Uterus (tissue), 2 donors: Measurements from ENCODE around the gene GP5.

ENCODE experiments used
- POLR2A ChIP-seq, 2 donors: fragments of 450-650 bp; IDR thresholded peaks; one replicate each; pipeline ENCODE4 v1.6.1; 2016; ENCODE audit warnings: antibody characterized with exemption in 2 of 2, mild to moderate bottlenecking in 1 of 2, moderate library complexity in 1 of 2
- TF ChIP-seq, protein P1 (sequence below), 4 experiments: fragments of 200-600 bp in 2 of 4; fragments of 450-650 bp in 2 of 4; sonication (generic) in 2 of 4; IDR thresholded peaks; one replicate each; pipeline ENCODE4 v1.5.1; 2016 to 2019; ENCODE audit warnings: antibody characterized with exemption in 4 of 4, mild to moderate bottlenecking in 2 of 4, moderate library complexity in 1 of 4

DNA sequence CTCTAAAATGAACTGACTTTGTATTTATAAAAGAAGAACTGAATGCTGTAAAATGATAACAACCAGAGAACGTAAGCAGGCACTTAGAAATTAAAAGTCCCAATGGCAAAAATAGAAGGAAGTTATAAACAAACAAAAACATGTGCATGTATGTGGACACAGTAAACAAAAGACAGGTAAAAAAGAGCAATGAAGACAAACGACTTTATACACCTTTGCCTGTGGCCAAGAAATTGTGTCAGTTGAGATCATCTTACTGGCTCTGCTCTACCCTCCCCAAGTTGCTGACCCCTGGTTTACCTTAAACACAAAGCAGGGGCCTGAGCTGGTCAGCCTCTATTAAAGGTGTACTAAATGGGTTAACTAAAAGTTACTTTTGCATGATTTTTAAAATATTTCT, 41.7 kb upstream of the GP5 start:
- TF ChIP-seq, protein P1, sequence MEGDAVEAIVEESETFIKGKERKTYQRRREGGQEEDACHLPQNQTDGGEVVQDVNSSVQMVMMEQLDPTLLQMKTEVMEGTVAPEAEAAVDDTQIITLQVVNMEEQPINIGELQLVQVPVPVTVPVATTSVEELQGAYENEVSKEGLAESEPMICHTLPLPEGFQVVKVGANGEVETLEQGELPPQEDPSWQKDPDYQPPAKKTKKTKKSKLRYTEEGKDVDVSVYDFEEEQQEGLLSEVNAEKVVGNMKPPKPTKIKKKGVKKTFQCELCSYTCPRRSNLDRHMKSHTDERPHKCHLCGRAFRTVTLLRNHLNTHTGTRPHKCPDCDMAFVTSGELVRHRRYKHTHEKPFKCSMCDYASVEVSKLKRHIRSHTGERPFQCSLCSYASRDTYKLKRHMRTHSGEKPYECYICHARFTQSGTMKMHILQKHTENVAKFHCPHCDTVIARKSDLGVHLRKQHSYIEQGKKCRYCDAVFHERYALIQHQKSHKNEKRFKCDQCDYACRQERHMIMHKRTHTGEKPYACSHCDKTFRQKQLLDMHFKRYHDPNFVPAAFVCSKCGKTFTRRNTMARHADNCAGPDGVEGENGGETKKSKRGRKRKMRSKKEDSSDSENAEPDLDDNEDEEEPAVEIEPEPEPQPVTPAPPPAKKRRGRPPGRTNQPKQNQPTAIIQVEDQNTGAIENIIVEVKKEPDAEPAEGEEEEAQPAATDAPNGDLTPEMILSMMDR (IDR thresholded peaks at IDR 0.05), result no peak
- no peak for TF ChIP-seq POLR2A (IDR thresholded peaks at IDR 0.05)
